Neural progenitor cell (in vitro differentiated cells): ENCODE data around the gene CCDC66.

Experiments used
- EZH2 ChIP-seq: fragments of 200-600 bp; sonication (generic); IDR thresholded peaks from 2 replicates; pipeline ENCODE4 v1.6.1; 2017; ENCODE audit warnings: antibody characterized with exemption, mild to moderate bottlenecking, moderate library complexity
- EZH2phosphoT487 ChIP-seq: fragments of 200-600 bp; sonication (generic); IDR thresholded peaks from 2 replicates; pipeline ENCODE4 v1.6.1; 2017; ENCODE audit warnings: antibody characterized with exemption
- TF ChIP-seq, protein P1 (sequence below): fragments of 200-600 bp; sonication (generic); IDR thresholded peaks from 2 replicates; pipeline ENCODE4 v1.5.1; 2017; ENCODE audit warnings: antibody characterized with exemption, mild to moderate bottlenecking

DNA sequence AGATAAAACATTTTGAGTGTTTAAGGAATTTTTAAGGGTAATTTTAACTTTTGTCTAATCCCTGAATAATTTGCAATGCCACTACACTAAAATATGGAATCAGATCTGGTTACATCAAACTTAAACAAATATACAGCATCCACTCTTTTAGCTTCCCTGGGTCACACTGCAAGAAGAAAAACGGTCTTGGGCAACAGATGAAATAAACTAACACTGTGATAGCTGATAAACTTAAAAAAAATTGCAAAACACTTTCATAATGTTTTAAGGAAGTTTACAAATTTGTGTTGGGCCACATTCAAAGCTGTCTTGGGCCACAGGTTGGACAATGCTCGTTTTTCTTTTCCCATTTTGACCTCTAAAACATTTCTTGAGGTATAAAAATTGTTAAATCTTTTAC lies 34.3 kb downstream of the CCDC66 start:
- TF ChIP-seq, protein P1, sequence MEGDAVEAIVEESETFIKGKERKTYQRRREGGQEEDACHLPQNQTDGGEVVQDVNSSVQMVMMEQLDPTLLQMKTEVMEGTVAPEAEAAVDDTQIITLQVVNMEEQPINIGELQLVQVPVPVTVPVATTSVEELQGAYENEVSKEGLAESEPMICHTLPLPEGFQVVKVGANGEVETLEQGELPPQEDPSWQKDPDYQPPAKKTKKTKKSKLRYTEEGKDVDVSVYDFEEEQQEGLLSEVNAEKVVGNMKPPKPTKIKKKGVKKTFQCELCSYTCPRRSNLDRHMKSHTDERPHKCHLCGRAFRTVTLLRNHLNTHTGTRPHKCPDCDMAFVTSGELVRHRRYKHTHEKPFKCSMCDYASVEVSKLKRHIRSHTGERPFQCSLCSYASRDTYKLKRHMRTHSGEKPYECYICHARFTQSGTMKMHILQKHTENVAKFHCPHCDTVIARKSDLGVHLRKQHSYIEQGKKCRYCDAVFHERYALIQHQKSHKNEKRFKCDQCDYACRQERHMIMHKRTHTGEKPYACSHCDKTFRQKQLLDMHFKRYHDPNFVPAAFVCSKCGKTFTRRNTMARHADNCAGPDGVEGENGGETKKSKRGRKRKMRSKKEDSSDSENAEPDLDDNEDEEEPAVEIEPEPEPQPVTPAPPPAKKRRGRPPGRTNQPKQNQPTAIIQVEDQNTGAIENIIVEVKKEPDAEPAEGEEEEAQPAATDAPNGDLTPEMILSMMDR: no peak
- TF ChIP-seq EZH2 (no peak), EZH2phosphoT487 (no peak)
